ENCODE data around the gene TENM4. TPM values are rescaled to one million over a fixed set of nuclear protein-coding genes. Genes with fewer than 3 reads are reported as not detected.

Gene TENM4
- total and polyA plus RNA-seq, 11 donors = 0.08 to 6.4 (median 1.0) TPM

- intact Hi-C loops (cut with DNase I) = no loop called here
- TF ChIP-seq, protein P1, sequence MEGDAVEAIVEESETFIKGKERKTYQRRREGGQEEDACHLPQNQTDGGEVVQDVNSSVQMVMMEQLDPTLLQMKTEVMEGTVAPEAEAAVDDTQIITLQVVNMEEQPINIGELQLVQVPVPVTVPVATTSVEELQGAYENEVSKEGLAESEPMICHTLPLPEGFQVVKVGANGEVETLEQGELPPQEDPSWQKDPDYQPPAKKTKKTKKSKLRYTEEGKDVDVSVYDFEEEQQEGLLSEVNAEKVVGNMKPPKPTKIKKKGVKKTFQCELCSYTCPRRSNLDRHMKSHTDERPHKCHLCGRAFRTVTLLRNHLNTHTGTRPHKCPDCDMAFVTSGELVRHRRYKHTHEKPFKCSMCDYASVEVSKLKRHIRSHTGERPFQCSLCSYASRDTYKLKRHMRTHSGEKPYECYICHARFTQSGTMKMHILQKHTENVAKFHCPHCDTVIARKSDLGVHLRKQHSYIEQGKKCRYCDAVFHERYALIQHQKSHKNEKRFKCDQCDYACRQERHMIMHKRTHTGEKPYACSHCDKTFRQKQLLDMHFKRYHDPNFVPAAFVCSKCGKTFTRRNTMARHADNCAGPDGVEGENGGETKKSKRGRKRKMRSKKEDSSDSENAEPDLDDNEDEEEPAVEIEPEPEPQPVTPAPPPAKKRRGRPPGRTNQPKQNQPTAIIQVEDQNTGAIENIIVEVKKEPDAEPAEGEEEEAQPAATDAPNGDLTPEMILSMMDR (IDR thresholded peaks at IDR 0.05) = no peak
- no peak for TF ChIP-seq POLR2A (IDR thresholded peaks at IDR 0.05)
- ATAC-seq = no peak
- no peak for DNase-seq
- Histone ChIP-seq H3K36me3 (no peaks in the 10 kb centered on the region), H3K4me1 (peaks cover 0 to 7% (median 0%) of the 10 kb centered on the region in 12 donors), H3K9me3 (no peaks in the 10 kb centered on the region), H3K27me3 (peaks cover 0 to 7% (median 0%) of the 10 kb centered on the region in 9 donors), H3K4me3 (no peak overlapping the region), H3K27ac (no peak overlapping the region)
- WGBS, 4 donors = 89 to 93% (median 91%) methylated on average over 4 of the region's 4 CpGs
Measured at GRCh38 chr11:78912778-78913177, 528.1 kb downstream of the TENM4 start.

GRCh38 chr11:78910322-78910721 lies 530.5 kb downstream of the TENM4 start:
- intact Hi-C loops (cut with DNase I) = no loop called here
- ATAC-seq (no peak), DNase-seq (no peak)
- Histone ChIP-seq H3K4me1 (peaks cover 0 to 7% (median 0%) of the 10 kb centered on the region in 12 donors), H3K36me3 (no peaks in the 10 kb centered on the region), H3K9me3 (no peaks in the 10 kb centered on the region), H3K4me3 (no peak overlapping the region), H3K27me3 (no peaks in the 10 kb centered on the region), H3K27ac (no peak overlapping the region)
- TF ChIP-seq, protein P1 (IDR thresholded peaks at IDR 0.05) = no peak
- no peak for TF ChIP-seq POLR2A (IDR thresholded peaks at IDR 0.05)
- 81 to 92% (median 83%) methylated on average over 4 of the region's 4 CpGs for WGBS, 4 donors

DNA sequence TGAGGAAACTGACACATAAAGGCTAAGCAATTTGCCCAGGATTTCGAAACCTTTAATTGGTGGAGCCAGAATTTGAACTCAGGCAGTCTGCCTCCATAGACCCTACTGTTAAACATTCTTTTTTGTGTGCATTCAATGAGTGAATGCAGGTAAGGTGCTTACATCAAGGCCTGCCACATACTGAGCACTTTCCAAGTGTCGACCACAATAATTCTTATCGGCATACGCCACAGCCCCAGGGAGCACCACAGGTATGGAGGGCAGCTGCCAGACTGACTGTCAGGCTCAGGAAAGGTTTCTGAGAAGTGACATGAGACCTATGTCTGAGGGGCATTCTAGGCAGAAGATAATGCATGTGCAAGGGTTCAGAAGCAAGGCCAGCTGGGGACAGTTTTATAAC lies 531.4 kb downstream of the TENM4 start:
- 90 to 97% (median 96%) methylated on average over 4 of the region's 4 CpGs for WGBS, 4 donors
- no peaks in the 10 kb centered on the region for H3K36me3 ChIP-seq
- ATAC-seq (no peak), DNase-seq (no peak)
- TF ChIP-seq, protein P1 (IDR thresholded peaks at IDR 0.05) = no peak
- no peak for TF ChIP-seq POLR2A (IDR thresholded peaks at IDR 0.05)
- H3K9me3 ChIP-seq = no peaks in the 10 kb centered on the region
- intact Hi-C loops (cut with DNase I) = no loop called here
- peaks cover 0 to 6% (median 0%) of the 10 kb centered on the region in 12 donors for H3K4me1 ChIP-seq
- no peak overlapping the region for H3K4me3 ChIP-seq
- H3K27ac ChIP-seq = no peak overlapping the region
- H3K27me3 ChIP-seq = no peaks in the 10 kb centered on the region

DNA sequence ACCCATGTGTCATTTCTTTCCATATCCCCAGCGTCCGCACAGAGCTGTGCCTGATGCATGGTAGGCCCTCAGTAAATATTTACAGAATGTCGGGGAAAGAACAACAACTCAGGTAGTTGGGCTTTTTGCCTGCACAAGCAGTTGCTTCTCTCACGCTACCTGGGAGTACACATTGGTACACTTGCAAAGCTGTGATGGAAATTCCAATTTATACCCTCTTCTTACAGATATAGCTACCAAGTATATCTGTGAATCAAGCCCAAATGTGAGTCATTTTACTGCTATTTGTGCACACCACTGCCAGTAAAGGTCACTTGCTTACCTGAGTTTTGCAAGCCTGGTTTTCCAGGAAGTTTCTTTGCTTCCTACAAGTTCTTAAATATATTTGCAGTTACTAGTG lies 533.2 kb downstream of the TENM4 start:
- no peak for TF ChIP-seq POLR2A (IDR thresholded peaks at IDR 0.05)
- TF ChIP-seq, protein P1 (IDR thresholded peaks at IDR 0.05) = no peak
- peaks cover 0 to 5% (median 0%) of the 10 kb centered on the region in 12 donors for H3K4me1 ChIP-seq
- H3K9me3 ChIP-seq = no peaks in the 10 kb centered on the region
- H3K27ac ChIP-seq = no peak overlapping the region
- H3K4me3 ChIP-seq = no peak overlapping the region
- no peaks in the 10 kb centered on the region for H3K36me3 ChIP-seq
- WGBS, 4 donors = 89 to 98% (median 92%) methylated on average over 4 of the region's 4 CpGs
- peaks cover 0 to 6% (median 0%) of the 10 kb centered on the region in 9 donors for H3K27me3 ChIP-seq
- ATAC-seq (no peak), DNase-seq (no peak)
- intact Hi-C loops (cut with DNase I) = no loop called here

All from heart left ventricle (tissue), 16 donors.